Prostate gland (tissue), 1 donor: ENCODE results near the gene MRTO4.

ENCODE experiments used
- POLR2A ChIP-seq: fragments of 450-650 bp; IDR thresholded peaks from one replicate; pipeline ENCODE4 v1.6.1; 2016; ENCODE audit warnings: antibody characterized with exemption, mild to moderate bottlenecking
- POLR2AphosphoS5 ChIP-seq: sonication (generic); formaldehyde crosslinking; IDR thresholded peaks from one replicate; pipeline ENCODE4 v1.6.1; 2017; ENCODE audit warnings: antibody characterized with exemption

GRCh38 chr1:19273106-19273843 is 21.7 kb downstream of the MRTO4 start:
- TF ChIP-seq POLR2AphosphoS5 (no peak), POLR2A (no peak)
